ENCODE measurements around the gene PTPRK.

- TF ChIP-seq, protein P1, sequence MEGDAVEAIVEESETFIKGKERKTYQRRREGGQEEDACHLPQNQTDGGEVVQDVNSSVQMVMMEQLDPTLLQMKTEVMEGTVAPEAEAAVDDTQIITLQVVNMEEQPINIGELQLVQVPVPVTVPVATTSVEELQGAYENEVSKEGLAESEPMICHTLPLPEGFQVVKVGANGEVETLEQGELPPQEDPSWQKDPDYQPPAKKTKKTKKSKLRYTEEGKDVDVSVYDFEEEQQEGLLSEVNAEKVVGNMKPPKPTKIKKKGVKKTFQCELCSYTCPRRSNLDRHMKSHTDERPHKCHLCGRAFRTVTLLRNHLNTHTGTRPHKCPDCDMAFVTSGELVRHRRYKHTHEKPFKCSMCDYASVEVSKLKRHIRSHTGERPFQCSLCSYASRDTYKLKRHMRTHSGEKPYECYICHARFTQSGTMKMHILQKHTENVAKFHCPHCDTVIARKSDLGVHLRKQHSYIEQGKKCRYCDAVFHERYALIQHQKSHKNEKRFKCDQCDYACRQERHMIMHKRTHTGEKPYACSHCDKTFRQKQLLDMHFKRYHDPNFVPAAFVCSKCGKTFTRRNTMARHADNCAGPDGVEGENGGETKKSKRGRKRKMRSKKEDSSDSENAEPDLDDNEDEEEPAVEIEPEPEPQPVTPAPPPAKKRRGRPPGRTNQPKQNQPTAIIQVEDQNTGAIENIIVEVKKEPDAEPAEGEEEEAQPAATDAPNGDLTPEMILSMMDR (IDR thresholded peaks at IDR 0.05; ENCODE audit: control extremely low read depth in 1 of 3, insufficient read depth in 1 of 3, low read depth in 1 of 3, low read length in 3 of 3) = no peak
- TF ChIP-seq POLR2A (IDR thresholded peaks at IDR 0.05; ENCODE audit: control extremely low read depth in 1 of 2, low read depth in 2 of 2, low read length in 2 of 2) (no peak), BCL11A (IDR thresholded peaks at IDR 0.05; ENCODE audit: low read depth in 2 of 2, low read length in 2 of 2) (no peak), HDAC6 (IDR thresholded peaks at IDR 0.05; ENCODE audit: low read depth, low read length) (no peak), CEBPB (IDR thresholded peaks at IDR 0.05; ENCODE audit: low read depth, low read length) (no peak), TCF12 (IDR thresholded peaks at IDR 0.05; ENCODE audit: low read depth, low read length) (no peak), SP2 (IDR thresholded peaks at IDR 0.05; ENCODE audit: low read length) (no peak), BRCA1 (IDR thresholded peaks at IDR 0.05; ENCODE audit: low read depth, low read length) (no peak), EP300 (IDR thresholded peaks at IDR 0.05; ENCODE audit: borderline replicate concordance in 1 of 2, low read depth in 2 of 2, low read length in 2 of 2) (no peak), RFX5 (IDR thresholded peaks at IDR 0.05; ENCODE audit: borderline replicate concordance, low read depth, low read length) (no peak), POLR2AphosphoS5 (IDR thresholded peaks at IDR 0.05; ENCODE audit: low read depth, low read length) (no peak), RAD21 (IDR thresholded peaks at IDR 0.05 in 1 of 2, conservative IDR thresholded peaks at IDR 0.05 in 1 of 2; ENCODE audit: low read depth in 2 of 2, low read length in 2 of 2) (no peak), CREB1 (IDR thresholded peaks at IDR 0.05) (no peak), EZH2 (IDR thresholded peaks at IDR 0.05; ENCODE audit: low read depth, low read length, severe bottlenecking) (no peak)
Observed at GRCh38 chr6:127938701-127939100, 581.7 kb downstream of the PTPRK start.
